ENCODE results near the gene ETFBKMT. TPM values are rescaled to one million over a fixed set of nuclear protein-coding genes. Genes with fewer than 3 reads are reported as not detected.

The ETFBKMT gene
- total RNA-seq, 1 experiment from 2014 or later = 0.49 TPM

Other genes with a start within 250 kb of the ETFBKMT start
- gene DENND5B, start 68.6 kb upstream of the ETFBKMT start, total RNA-seq (2014; rRNA removed; shearing (Covaris generic)) = 20.8 and 22.4 TPM in 2 replicates
- 5.9 and 7.5 TPM in 2 replicates for gene AMN1, start 69.3 kb downstream of the ETFBKMT start, total RNA-seq (2014; rRNA removed; shearing (Covaris generic))